Measurements from ENCODE around the gene ZNF2. TPM values are rescaled to one million over a fixed set of nuclear protein-coding genes. Genes with fewer than 3 reads are reported as not detected.
"Not testable (repeated sequence)": the region's sequence is repeated elsewhere in the genome, so short reads cannot be mapped to it uniquely, and the experiment has no call there.

Gene ZNF2
- total RNA-seq, 1 experiment from 2014 or later: 2.4 TPM

GRCh38 chr2:95185973-95186372, 20.4 kb downstream of the ZNF2 start:
- CTCF ChIA-PET: interaction anchor here (0.6 kb wide), 1 partner anchor 91 kb away, joined by 3 read pairs; no protein-coding TSS in a partner anchor
- Mint-ChIP-seq H3K4me1 (no peaks in the 10 kb centered on the region), H3K36me3 (peaks cover 12% of the 10 kb centered on the region), H3K4me3 (no peak overlapping the region), H3K9me3 (no peaks in the 10 kb centered on the region; the same call in 1 of the 2 replicates), H3K27ac (no peak overlapping the region), H3K27me3 (ENCODE audit: low read depth) (peaks cover 12% of the 10 kb centered on the region)
- DNase-seq (ENCODE audit: low spot score) (no peak), ATAC-seq (no peak)
- POLR2A ChIA-PET: no interaction called here
- TF ChIP-seq FOXK1 (CRISPR knock-in tag; IDR thresholded peaks at IDR 0.05) (no peak), JUN (CRISPR knock-in tag; IDR thresholded peaks at IDR 0.05) (no peak), USF1 (CRISPR knock-in tag; IDR thresholded peaks at IDR 0.05) (no peak), GABPB1 (CRISPR knock-in tag; IDR thresholded peaks at IDR 0.05) (no peak), ZNF232 (CRISPR knock-in tag; IDR thresholded peaks at IDR 0.05) (no peak), USF2 (CRISPR knock-in tag; IDR thresholded peaks at IDR 0.05) (no peak), ELF4 (CRISPR knock-in tag; IDR thresholded peaks at IDR 0.05; ENCODE audit: low read depth) (no peak), NR1H2 (CRISPR knock-in tag; IDR thresholded peaks at IDR 0.05) (no peak), MXD4 (CRISPR knock-in tag; IDR thresholded peaks at IDR 0.05; ENCODE audit: borderline replicate concordance) (no peak), RELA (CRISPR knock-in tag; IDR thresholded peaks at IDR 0.05; ENCODE audit: borderline replicate concordance) (no peak), TCF7 (CRISPR knock-in tag; IDR thresholded peaks at IDR 0.05; ENCODE audit: low read depth) (no peak)

DNA sequence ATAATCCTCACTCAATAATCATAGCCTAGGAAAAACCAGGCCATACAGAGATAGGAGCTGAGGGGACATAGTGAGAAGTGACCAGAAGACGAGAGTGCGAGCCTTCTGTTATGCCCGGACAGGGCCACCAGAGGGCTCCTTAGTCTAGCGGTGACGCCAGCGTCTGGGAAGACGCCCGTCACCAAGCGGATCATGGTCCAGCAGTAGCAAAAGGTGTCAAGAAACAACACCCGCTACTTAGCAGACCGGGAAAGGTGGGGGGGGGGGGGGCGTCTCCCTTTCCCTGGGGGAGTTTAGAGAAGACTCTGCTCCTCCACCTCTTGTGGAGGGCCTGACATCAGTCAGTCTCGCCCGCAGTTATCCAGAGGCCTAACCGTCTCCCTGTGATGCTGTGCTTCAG, 27.3 kb downstream of the ZNF2 start:
- H3K27ac Mint-ChIP-seq, ATAC-seq, CTCF ChIA-PET, H3K4me1 Mint-ChIP-seq, H3K9me3 Mint-ChIP-seq, POLR2A ChIA-PET, H3K36me3 Mint-ChIP-seq, H3K4me3 Mint-ChIP-seq: not testable (repeated sequence)
- peak; percentile 77 for DNase-seq (ENCODE audit: low spot score)
- peak; percentile 48; the same call in 1 of the 2 replicates for TF ChIP-seq CTCF (IDR thresholded peaks at IDR 0.05)
- peaks cover 37% of the 10 kb centered on the region for H3K27me3 Mint-ChIP-seq (ENCODE audit: low read depth)

DNA sequence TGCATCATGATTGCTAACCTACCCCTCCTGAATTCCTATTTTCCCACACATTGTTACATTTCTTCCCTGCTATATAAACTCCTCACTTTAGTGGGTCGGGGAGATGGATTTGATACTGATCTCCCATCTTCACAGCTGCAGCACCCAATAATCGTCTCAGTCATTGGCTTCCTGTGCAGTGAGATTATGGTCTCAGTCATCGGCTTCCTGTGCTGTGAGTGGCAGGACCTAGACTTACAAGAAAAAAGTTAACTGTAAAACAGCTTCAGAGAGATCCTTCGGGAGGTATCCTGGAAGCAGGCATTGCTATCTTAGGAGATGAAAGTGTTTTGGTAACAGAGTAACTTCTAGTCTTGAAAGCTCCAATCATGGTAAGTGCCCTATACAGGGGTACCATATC, 38.3 kb downstream of the ZNF2 start:
- TF ChIP-seq TCF7 (CRISPR knock-in tag; IDR thresholded peaks at IDR 0.05; ENCODE audit: low read depth): no peak
- no peak for TF ChIP-seq NFYB (CRISPR knock-in tag; conservative IDR thresholded peaks at IDR 0.05; ENCODE audit: low read depth)
- no peak for TF ChIP-seq NR1H2 (CRISPR knock-in tag; IDR thresholded peaks at IDR 0.05)
- TF ChIP-seq MYBL2 (CRISPR knock-in tag; IDR thresholded peaks at IDR 0.05): no peak
- TF ChIP-seq JAZF1 (CRISPR knock-in tag; IDR thresholded peaks at IDR 0.05): no peak
- TF ChIP-seq FOXP1 (CRISPR knock-in tag; IDR thresholded peaks at IDR 0.05; ENCODE audit: borderline replicate concordance): no peak
- TF ChIP-seq RELA (CRISPR knock-in tag; IDR thresholded peaks at IDR 0.05; ENCODE audit: borderline replicate concordance): no peak
- no peak overlapping the region for H3K27ac Mint-ChIP-seq
- H3K4me3 Mint-ChIP-seq: no peak overlapping the region
- ChIA-PET CTCF (no interaction called here), POLR2A (no interaction called here)
- H3K9me3 Mint-ChIP-seq: no peaks in the 10 kb centered on the region
- H3K27me3 Mint-ChIP-seq (ENCODE audit: low read depth): peaks cover 26% of the 10 kb centered on the region
- no peak for DNase-seq (ENCODE audit: low spot score)
- ATAC-seq: no peak
- peaks cover 2% of the 10 kb centered on the region for H3K36me3 Mint-ChIP-seq
- peaks cover 21% of the 10 kb centered on the region for H3K4me1 Mint-ChIP-seq

DNA sequence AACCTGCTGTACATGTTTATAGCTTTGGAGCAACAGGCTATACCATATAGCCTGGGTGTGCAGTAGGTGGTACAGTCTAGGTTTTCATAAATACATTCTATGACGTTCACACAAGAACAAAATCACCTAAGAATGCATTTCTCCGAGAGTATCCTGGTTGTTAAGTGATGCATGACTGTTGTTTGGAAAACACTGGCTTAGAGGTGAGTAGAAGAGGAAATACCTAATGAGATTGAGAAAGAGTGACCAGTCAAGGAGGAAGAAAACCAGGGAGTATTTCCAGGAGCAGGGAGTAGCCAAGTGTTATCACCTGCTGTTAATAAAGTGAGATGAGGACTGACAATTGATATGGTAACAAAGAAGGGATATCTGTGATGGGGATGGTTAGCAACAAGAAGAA, 38.8 kb downstream of the ZNF2 start:
- ChIA-PET POLR2A (no interaction called here), CTCF (no interaction called here)
- TF ChIP-seq, protein P1, sequence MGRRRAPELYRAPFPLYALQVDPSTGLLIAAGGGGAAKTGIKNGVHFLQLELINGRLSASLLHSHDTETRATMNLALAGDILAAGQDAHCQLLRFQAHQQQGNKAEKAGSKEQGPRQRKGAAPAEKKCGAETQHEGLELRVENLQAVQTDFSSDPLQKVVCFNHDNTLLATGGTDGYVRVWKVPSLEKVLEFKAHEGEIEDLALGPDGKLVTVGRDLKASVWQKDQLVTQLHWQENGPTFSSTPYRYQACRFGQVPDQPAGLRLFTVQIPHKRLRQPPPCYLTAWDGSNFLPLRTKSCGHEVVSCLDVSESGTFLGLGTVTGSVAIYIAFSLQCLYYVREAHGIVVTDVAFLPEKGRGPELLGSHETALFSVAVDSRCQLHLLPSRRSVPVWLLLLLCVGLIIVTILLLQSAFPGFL (CRISPR knock-in tag; IDR thresholded peaks at IDR 0.05; ENCODE audit: borderline replicate concordance): no peak
- TF ChIP-seq PRRX2 (CRISPR knock-in tag; IDR thresholded peaks at IDR 0.05) (no peak), MYBL2 (CRISPR knock-in tag; IDR thresholded peaks at IDR 0.05) (no peak), FOXJ3 (CRISPR knock-in tag; IDR thresholded peaks at IDR 0.05; ENCODE audit: borderline replicate concordance) (no peak), NR1H2 (CRISPR knock-in tag; IDR thresholded peaks at IDR 0.05) (no peak), GRHL2 (CRISPR knock-in tag; IDR thresholded peaks at IDR 0.05; ENCODE audit: insufficient replicate concordance, severe bottlenecking) (no peak), IRF2 (CRISPR knock-in tag; IDR thresholded peaks at IDR 0.05; ENCODE audit: borderline replicate concordance, low read depth) (no peak), FOXK1 (CRISPR knock-in tag; IDR thresholded peaks at IDR 0.05) (no peak), ZNF219 (CRISPR knock-in tag; IDR thresholded peaks at IDR 0.05; ENCODE audit: borderline replicate concordance) (no peak)
- TF ChIP-seq, protein P2, sequence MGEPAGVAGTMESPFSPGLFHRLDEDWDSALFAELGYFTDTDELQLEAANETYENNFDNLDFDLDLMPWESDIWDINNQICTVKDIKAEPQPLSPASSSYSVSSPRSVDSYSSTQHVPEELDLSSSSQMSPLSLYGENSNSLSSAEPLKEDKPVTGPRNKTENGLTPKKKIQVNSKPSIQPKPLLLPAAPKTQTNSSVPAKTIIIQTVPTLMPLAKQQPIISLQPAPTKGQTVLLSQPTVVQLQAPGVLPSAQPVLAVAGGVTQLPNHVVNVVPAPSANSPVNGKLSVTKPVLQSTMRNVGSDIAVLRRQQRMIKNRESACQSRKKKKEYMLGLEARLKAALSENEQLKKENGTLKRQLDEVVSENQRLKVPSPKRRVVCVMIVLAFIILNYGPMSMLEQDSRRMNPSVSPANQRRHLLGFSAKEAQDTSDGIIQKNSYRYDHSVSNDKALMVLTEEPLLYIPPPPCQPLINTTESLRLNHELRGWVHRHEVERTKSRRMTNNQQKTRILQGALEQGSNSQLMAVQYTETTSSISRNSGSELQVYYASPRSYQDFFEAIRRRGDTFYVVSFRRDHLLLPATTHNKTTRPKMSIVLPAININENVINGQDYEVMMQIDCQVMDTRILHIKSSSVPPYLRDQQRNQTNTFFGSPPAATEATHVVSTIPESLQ (CRISPR knock-in tag; IDR thresholded peaks at IDR 0.05): no peak

More for the DNA sequence above, 38.8 kb downstream of the ZNF2 start:
- ATAC-seq (no peak), DNase-seq (ENCODE audit: low spot score) (no peak)
- H3K27me3 Mint-ChIP-seq (ENCODE audit: low read depth): peaks cover 22% of the 10 kb centered on the region
- peaks cover 21% of the 10 kb centered on the region for H3K4me1 Mint-ChIP-seq
- H3K36me3 Mint-ChIP-seq: peaks cover 7% of the 10 kb centered on the region
- peaks cover 4% of the 10 kb centered on the region; the same call in 1 of the 2 replicates for H3K9me3 Mint-ChIP-seq
- H3K27ac Mint-ChIP-seq: no peak overlapping the region
- no peak overlapping the region for H3K4me3 Mint-ChIP-seq
